ENCODE measurements around the gene C19orf44.
"Not testable (repeated sequence)": the region's sequence is repeated elsewhere in the genome, so short reads cannot be mapped to it uniquely, and the experiment has no call there.

The C19orf44 gene

DNA sequence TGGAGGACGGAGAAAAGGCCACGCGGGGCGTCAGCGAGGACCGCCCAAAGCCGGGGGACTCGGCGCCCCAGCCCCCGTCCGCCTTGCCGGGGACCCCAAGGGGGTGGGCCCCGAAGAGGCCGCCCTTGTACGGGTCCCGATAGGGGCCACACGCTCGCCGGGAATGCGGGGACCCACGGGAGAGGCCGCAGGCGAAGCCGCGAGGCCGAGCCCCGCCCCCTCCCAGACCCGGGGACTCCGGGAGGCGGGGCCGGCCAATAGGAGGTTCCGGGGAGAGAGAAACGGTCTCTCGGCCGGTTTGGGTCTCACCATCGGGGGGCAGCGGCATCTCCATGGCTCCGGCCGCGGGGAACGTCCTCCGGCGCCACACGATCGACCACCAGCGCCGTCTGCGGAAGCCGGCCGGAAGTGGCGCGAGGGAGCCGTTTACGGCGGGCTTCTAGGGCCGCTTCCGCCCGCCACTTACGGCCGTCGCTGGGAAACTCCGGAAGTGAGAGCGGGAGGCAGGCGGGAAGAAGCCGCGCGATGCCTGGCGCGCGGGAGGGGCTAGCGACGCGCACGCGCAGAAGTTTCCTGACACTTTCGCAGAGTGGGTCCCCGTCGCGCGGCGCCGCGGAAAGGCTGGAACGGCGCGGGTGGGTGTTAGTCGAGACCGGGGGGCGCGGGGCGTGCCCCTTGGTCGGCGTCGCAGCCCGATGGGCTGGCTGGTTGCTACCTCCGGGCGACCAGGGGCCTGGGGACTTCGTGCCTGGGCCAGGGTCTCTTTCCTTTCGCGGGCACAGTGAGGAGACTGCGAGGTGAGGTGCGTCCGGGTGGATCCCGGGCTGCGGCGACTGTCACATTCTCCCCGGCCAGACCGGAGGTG is 46.1 kb downstream of the C19orf44 start, which contains the start of gene CHERP:
CHERP (minus strand) TSS at position 393 of the 865 bp plus-strand sequence; CDS start at position 334, 59 bp downstream.
- ChIA-PET CTCF (interaction anchor here (0.7 to 0.8 kb wide), 2 partner anchors 18 to 85 kb away, joined by 4 to 6 read pairs; partner anchors contain the start of gene MED26), POLR2A (ENCODE audit: low non-redundant PET) (interaction anchor here (0.6 to 0.7 kb wide), 2 partner anchors 15 to 153 kb away, joined by 3 to 5 read pairs; no protein-coding TSS in a partner anchor)
- DNase-seq (ENCODE audit: low spot score): peak; percentile 96
- TF ChIP-seq, protein P1, sequence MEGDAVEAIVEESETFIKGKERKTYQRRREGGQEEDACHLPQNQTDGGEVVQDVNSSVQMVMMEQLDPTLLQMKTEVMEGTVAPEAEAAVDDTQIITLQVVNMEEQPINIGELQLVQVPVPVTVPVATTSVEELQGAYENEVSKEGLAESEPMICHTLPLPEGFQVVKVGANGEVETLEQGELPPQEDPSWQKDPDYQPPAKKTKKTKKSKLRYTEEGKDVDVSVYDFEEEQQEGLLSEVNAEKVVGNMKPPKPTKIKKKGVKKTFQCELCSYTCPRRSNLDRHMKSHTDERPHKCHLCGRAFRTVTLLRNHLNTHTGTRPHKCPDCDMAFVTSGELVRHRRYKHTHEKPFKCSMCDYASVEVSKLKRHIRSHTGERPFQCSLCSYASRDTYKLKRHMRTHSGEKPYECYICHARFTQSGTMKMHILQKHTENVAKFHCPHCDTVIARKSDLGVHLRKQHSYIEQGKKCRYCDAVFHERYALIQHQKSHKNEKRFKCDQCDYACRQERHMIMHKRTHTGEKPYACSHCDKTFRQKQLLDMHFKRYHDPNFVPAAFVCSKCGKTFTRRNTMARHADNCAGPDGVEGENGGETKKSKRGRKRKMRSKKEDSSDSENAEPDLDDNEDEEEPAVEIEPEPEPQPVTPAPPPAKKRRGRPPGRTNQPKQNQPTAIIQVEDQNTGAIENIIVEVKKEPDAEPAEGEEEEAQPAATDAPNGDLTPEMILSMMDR (conservative IDR thresholded peaks at IDR 0.05; ENCODE audit: low read depth): no peak
- H3K27ac ChIP-seq: peak within 1 kb of the TSS; percentile 84

DNA sequence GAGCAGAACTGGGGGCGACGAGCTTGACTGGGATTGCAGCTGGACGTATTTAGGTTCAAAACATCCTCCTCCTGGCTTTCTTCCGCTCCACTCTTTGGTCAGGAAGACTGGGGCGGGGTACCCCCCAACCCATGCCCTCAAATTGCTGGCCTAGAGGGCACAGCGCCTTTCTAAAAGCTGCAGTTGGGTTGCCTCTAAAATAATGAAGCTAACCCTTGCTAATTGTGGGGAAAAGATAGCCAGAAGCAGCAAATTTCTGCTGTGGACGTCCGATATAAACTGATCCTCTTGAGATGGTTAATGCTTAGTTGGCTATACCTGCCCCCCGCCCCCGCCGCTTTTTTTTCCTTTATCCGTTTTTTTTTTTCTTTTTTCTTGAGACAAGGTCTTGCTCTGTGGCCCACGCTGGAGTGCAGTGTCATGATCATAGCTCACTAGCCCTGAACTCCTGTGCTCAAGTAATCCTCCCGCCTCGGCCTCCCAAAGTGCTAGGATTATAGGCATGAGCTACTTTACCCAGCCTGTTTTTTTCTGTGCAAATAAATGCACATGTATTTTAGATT is 46.8 kb downstream of the C19orf44 start:
- POLR2A ChIA-PET (ENCODE audit: low non-redundant PET): interaction anchor here (0.6 kb wide), 1 partner anchor 14 kb away, joined by 5 read pairs; no protein-coding TSS in a partner anchor
- TF ChIP-seq, protein P1 (conservative IDR thresholded peaks at IDR 0.05; ENCODE audit: low read depth): no peak

DNA sequence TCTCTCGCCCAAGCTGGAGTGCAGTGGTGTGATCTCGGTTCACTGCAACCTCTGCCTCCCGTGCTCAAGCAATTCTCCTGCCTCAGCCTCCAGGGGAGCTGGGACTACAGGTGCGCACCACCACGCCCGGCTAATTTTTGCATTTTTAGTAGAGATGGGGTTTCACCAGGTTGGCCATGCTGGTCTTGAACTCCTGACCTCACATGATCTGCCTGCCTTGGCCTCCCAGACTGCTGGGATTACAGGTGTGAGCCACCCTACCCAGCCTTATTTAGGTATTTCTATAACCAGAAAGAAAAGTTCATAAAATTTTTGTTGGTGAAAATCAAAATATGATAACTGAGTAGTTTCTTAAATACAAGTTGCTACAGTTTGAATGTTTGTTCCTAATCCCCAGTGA is 47.5 kb downstream of the C19orf44 start:
- CTCF ChIA-PET; DNase-seq (ENCODE audit: low spot score); POLR2A ChIA-PET (ENCODE audit: low non-redundant PET); H3K27ac ChIP-seq: not testable (repeated sequence)

More for the DNA sequence above, 46.8 kb downstream of the C19orf44 start:
- peak overlapping the region; percentile 84 for H3K27ac ChIP-seq
- CTCF ChIA-PET: interaction anchor here (0.7 kb wide), 1 partner anchor 85 kb away, joined by 6 read pairs; the partner anchor contains the start of gene MED26
- no peak for DNase-seq (ENCODE audit: low spot score)

DNA sequence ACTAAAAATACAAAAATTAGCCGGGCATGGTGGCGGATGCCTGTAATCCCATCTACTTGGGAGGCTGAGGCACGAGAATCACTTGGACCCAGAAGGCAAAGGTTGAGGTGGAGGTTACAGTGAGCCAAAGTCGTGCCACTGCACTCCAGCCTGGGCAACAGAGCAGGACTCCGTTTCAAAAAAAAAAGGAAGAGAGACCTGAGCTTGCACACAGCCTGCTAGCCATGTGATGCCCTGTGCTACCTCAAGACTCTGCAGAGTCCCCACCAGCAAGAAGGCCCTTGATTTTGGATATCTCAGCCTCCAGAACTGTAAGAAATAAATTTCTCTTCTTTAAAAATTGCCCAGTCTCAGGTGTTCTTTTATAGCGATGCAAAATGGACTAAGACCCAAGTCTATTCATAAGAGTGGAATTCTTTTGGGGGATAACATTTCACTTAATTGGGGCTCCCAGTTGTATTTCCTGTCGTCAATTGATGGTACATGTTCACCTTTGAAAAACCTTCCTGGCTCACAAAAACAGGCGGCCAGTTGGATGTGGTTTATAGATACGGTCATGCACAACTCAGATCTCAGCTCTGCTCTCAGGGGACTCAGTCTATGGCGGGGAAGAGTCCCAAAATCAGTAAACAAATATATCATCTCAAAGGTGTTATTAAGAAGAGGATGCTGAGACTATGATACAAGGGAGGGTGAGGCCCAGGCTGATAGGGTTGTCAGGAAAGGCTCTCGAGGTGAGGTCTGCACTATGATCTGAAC is 48.5 kb downstream of the C19orf44 start:
- POLR2A ChIA-PET (ENCODE audit: low non-redundant PET): interaction anchor here (0.6 kb wide), 3 partner anchors 16 to 677 kb away, joined by 3 to 6 read pairs (median 3); no protein-coding TSS in a partner anchor
- TF ChIP-seq, protein P1 (conservative IDR thresholded peaks at IDR 0.05; ENCODE audit: low read depth): no peak
- no peak for DNase-seq (ENCODE audit: low spot score)
- CTCF ChIA-PET: interaction anchor here (0.6 kb wide), 1 partner anchor 97 kb away, joined by 4 read pairs; no protein-coding TSS in a partner anchor
- H3K27ac ChIP-seq: peak overlapping the region; percentile 36

DNA sequence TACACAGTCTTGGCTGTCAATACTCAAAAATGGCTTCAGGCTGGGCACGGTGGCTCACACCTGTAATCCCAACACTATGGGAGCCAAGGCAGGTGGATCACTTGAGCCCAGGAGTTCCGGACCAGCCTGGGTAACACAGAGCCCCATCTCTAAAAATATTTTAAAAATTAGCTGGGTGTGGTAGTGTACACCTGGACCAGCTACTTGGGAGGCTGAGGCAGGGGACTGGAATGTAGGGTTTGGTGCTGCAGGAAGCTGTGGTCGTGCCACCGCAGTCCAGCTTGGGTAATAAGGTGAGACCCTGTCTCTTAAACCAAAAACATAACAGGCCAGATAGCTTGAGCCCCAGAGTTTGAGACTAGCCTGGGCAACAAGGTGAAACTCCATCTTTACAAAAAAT is 52.8 kb downstream of the C19orf44 start:
- TF ChIP-seq, protein P1 (conservative IDR thresholded peaks at IDR 0.05; ENCODE audit: low read depth): no peak
- ChIA-PET CTCF (interaction anchor here (0.6 kb wide), 1 partner anchor 78 kb away, joined by 4 read pairs; no protein-coding TSS in a partner anchor), POLR2A (ENCODE audit: low non-redundant PET) (no interaction called here)
- no peak for DNase-seq (ENCODE audit: low spot score)
- peak overlapping the region; percentile 38 for H3K27ac ChIP-seq

DNA sequence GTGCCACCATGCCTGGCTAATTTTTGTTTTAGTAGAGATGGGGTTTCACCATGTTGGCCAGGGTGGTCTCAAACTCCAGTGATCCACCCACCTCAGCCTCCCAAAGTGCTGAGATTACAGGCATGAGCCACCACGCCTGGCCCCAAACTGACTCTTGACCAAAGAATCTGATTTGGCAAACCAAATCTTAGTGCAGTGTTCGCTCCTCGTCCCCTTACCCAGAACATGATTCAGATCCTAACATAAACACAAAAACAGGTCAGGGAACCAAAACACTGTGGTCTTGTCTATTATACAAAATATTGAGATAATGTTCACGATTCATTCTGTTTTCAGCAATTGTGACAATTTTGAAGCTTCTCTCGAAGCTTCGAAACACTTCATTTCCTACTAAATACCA is 55.7 kb downstream of the C19orf44 start:
- POLR2A ChIA-PET (ENCODE audit: low non-redundant PET); H3K27ac ChIP-seq; DNase-seq (ENCODE audit: low spot score): not testable (repeated sequence)
- CTCF ChIA-PET: interaction anchor here (0.6 to 0.8 kb wide), 2 partner anchors 98 to 1437 kb away, joined by 3 to 6 read pairs; no protein-coding TSS in a partner anchor

DNA sequence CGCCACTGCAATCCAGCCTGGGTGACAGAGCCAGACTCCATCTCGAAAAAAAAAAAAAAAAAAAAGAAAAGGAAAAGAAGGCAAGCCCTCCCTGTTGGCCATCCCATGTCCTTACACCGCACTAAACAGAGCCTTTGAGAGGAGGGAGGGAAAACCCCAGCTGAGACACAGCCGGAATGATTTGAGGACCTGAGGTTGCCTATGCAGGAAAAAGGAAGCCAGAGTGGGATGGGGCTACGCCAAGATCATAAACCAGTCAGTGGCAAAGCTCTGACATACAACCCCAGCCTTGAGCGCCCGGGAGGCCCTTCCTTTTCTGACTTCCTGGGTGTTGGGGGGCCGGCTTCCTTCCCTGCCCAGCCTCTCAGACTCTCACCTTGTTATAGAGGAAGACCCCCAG is 58.6 kb downstream of the C19orf44 start:
- ChIA-PET POLR2A (ENCODE audit: low non-redundant PET) (no interaction called here), CTCF (no interaction called here)
- TF ChIP-seq, protein P1 (conservative IDR thresholded peaks at IDR 0.05; ENCODE audit: low read depth): no peak
- no peak overlapping the region for H3K27ac ChIP-seq
- no peak for DNase-seq (ENCODE audit: low spot score)

Measured in RWPE1 (cell line).